Measurements from ENCODE around the gene IZUMO4. TPM values are rescaled to one million over a fixed set of nuclear protein-coding genes. Genes with fewer than 3 reads are reported as not detected.

IZUMO4 gene
- total RNA-seq (2014; rRNA removed; shearing (Covaris generic)): 1.3 and 4.2 TPM in 2 replicates

- peak; percentile 92 for DNase-seq (ENCODE audit: low spot score)
Measured at GRCh38 chr19:2096480-2097202, at the start of gene IZUMO4. Gene IZUMO4 (plus strand): TSS chr19:2096915. CDS start chr19:2096946, 31 bp downstream.

GRCh38 chr19:2047076-2047448, 49.7 kb upstream of the IZUMO4 start:
- DNase-seq (ENCODE audit: low spot score): no peak

- no peak for DNase-seq (ENCODE audit: low spot score)
Measured at GRCh38 chr19:2047449-2048103, 49.1 kb upstream of the IZUMO4 start.

GRCh38 chr19:2048104-2048958, 48.4 kb upstream of the IZUMO4 start:
- no peak for DNase-seq (ENCODE audit: low spot score)

GRCh38 chr19:2048959-2049740, 47.6 kb upstream of the IZUMO4 start:
- DNase-seq (ENCODE audit: low spot score): no peak

GRCh38 chr19:2049741-2050348, 46.9 kb upstream of the IZUMO4 start:
- DNase-seq (ENCODE audit: low spot score): peak; percentile 84

GRCh38 chr19:2050349-2050990, 46.2 kb upstream of the IZUMO4 start:
- DNase-seq (ENCODE audit: low spot score): no peak

- DNase-seq (ENCODE audit: low spot score): peak; percentile 69
Measured at GRCh38 chr19:2050991-2051772, 45.5 kb upstream of the IZUMO4 start, which contains the start of gene MKNK2. Gene MKNK2 (minus strand): TSS chr19:2051244. CDS start chr19:2050851, 393 bp downstream.

GRCh38 chr19:2051773-2052704, 44.7 kb upstream of the IZUMO4 start:
- no peak for DNase-seq (ENCODE audit: low spot score)

GRCh38 chr19:2053601-2054389, 42.9 kb upstream of the IZUMO4 start:
- peak; percentile 60 for DNase-seq (ENCODE audit: low spot score)

- DNase-seq (ENCODE audit: low spot score): no peak
Measured at GRCh38 chr19:2054763-2055162, 42.0 kb upstream of the IZUMO4 start.

GRCh38 chr19:2055931-2056836, 40.5 kb upstream of the IZUMO4 start:
- DNase-seq (ENCODE audit: low spot score): peak; percentile 87

- no peak for DNase-seq (ENCODE audit: low spot score)
Measured at GRCh38 chr19:2056837-2057192, 39.9 kb upstream of the IZUMO4 start.

GRCh38 chr19:2057484-2058469, 38.9 kb upstream of the IZUMO4 start:
- no peak for DNase-seq (ENCODE audit: low spot score)

GRCh38 chr19:2058570-2059421, 37.9 kb upstream of the IZUMO4 start:
- no peak for DNase-seq (ENCODE audit: low spot score)

All from H4 (cell line).